ENCODE results near the gene RAE1.

- TF ChIP-seq CTCF (conservative IDR thresholded peaks at IDR 0.05; ENCODE audit: low read depth, low read length) (no peak), EZH2phosphoT487 (IDR thresholded peaks at IDR 0.05; ENCODE audit: borderline replicate concordance, low read length) (no peak)
Measured at GRCh38 chr20:57323034-57323433, 28.0 kb upstream of the RAE1 start.

Measured in PC-3 (cell line).